ENCODE data around the gene STAT6.
"Not testable (repeated sequence)": the region's sequence is repeated elsewhere in the genome, so short reads cannot be mapped to it uniquely, and the experiment has no call there.

Gene STAT6

GRCh38 chr12:57126561-57126960, 15.4 kb upstream of the STAT6 start:
- DNase-seq, result no peak

- DNase-seq, result no peak
These were observed 14.9 kb upstream of the STAT6 start for GRCh38 chr12:57126061-57126460.

- DNase-seq, result peak; percentile 92
These were observed 13.2 kb upstream of the STAT6 start for GRCh38 chr12:57124261-57124877.

GRCh38 chr12:57123813-57124212, 12.7 kb upstream of the STAT6 start:
- DNase-seq, result no peak

GRCh38 chr12:57120718-57121117, 9.6 kb upstream of the STAT6 start:
- not testable (repeated sequence) for DNase-seq

- DNase-seq, result no peak
These were observed 8.3 kb upstream of the STAT6 start for GRCh38 chr12:57119294-57120085.

GRCh38 chr12:57118711-57119271, 7.6 kb upstream of the STAT6 start:
- DNase-seq, result peak; percentile 92

GRCh38 chr12:57116580-57117281, 5.6 kb upstream of the STAT6 start:
- DNase-seq, result no peak

GRCh38 chr12:57112492-57113294, 1.5 kb upstream of the STAT6 start:
- DNase-seq, result no peak

GRCh38 chr12:57110104-57111030, 795 bp downstream of the STAT6 start:
- peak; percentile 74 for DNase-seq

- no peak for DNase-seq
These were observed 1.7 kb downstream of the STAT6 start for GRCh38 chr12:57109207-57110103.

GRCh38 chr12:57107456-57108155, 3.6 kb downstream of the STAT6 start:
- DNase-seq, result no peak

- no peak for DNase-seq
These were observed 5.0 kb downstream of the STAT6 start for GRCh38 chr12:57106021-57106708.

- DNase-seq, result no peak
These were observed 6.0 kb downstream of the STAT6 start for GRCh38 chr12:57105011-57105753.

GRCh38 chr12:57104292-57104910, 6.8 kb downstream of the STAT6 start:
- DNase-seq, result no peak

GRCh38 chr12:57103856-57104255, 7.3 kb downstream of the STAT6 start:
- DNase-seq, result no peak

- DNase-seq, result no peak
These were observed 9.1 kb downstream of the STAT6 start for GRCh38 chr12:57101892-57102695.

Measured in suppressor macrophage treated with lipopolysaccharide for 4 hours (primary cell).